ENCODE data around the gene NEDD4L.
A peak's percentile ranks its signal among the peaks of the same experiment; 100 is the strongest.

The NEDD4L gene

GRCh38 chr18:58398648-58399398 is 354.8 kb downstream of the NEDD4L start:
- no peak for TF ChIP-seq CTCF (IDR thresholded peaks at IDR 0.05; ENCODE audit: low read depth, low read length, missing control alignments)
- Histone ChIP-seq H3K36me3 (replicated peaks) (peaks cover 12% of the 10 kb centered on the region), H3K27ac (no peak overlapping the region), H3K27me3 (replicated peaks) (no peaks in the 10 kb centered on the region), H3K4me3 (ENCODE audit: low read depth, low read length) (no peak overlapping the region)
- DNase-seq = no peak
- in situ Hi-C loops (cut with HindIII; ENCODE audit: low pct_ligation_motif_present, low sequenced_read_pairs) = no loop called here

- Histone ChIP-seq H3K27ac (no peak overlapping the region), H3K4me3 (ENCODE audit: low read depth, low read length) (no peak overlapping the region), H3K36me3 (replicated peaks) (peaks cover 8% of the 10 kb centered on the region), H3K27me3 (replicated peaks) (no peaks in the 10 kb centered on the region)
- TF ChIP-seq CTCF (IDR thresholded peaks at IDR 0.05; ENCODE audit: low read depth, low read length, missing control alignments) = no peak
- no peak for DNase-seq
- in situ Hi-C loops (cut with HindIII; ENCODE audit: low pct_ligation_motif_present, low sequenced_read_pairs) = no loop called here
These were observed 356.4 kb downstream of the NEDD4L start for GRCh38 chr18:58400331-58400870.

- Histone ChIP-seq H3K27ac (no peak overlapping the region), H3K27me3 (replicated peaks) (no peaks in the 10 kb centered on the region), H3K36me3 (replicated peaks) (peaks cover 4% of the 10 kb centered on the region), H3K4me3 (ENCODE audit: low read depth, low read length) (no peak overlapping the region)
- DNase-seq = no peak
- TF ChIP-seq CTCF (IDR thresholded peaks at IDR 0.05; ENCODE audit: low read depth, low read length, missing control alignments) = no peak
- in situ Hi-C loops (cut with HindIII; ENCODE audit: low pct_ligation_motif_present, low sequenced_read_pairs) = no loop called here
These were observed 357.2 kb downstream of the NEDD4L start for GRCh38 chr18:58401191-58401590.

GRCh38 chr18:58402247-58402646 is 358.2 kb downstream of the NEDD4L start:
- Histone ChIP-seq H3K4me3 (ENCODE audit: low read depth, low read length) (no peak overlapping the region), H3K27ac (no peak overlapping the region), H3K36me3 (replicated peaks) (peaks cover 2% of the 10 kb centered on the region), H3K27me3 (replicated peaks) (no peaks in the 10 kb centered on the region)
- DNase-seq = peak; percentile 51
- TF ChIP-seq CTCF (IDR thresholded peaks at IDR 0.05; ENCODE audit: low read depth, low read length, missing control alignments) = peak; percentile 22
- in situ Hi-C loops (cut with HindIII; ENCODE audit: low pct_ligation_motif_present, low sequenced_read_pairs) = no loop called here

- in situ Hi-C loops (cut with HindIII; ENCODE audit: low pct_ligation_motif_present, low sequenced_read_pairs) = no loop called here
- Histone ChIP-seq H3K27me3 (replicated peaks) (no peaks in the 10 kb centered on the region), H3K27ac (no peak overlapping the region), H3K4me3 (ENCODE audit: low read depth, low read length) (no peak overlapping the region), H3K36me3 (replicated peaks) (peaks cover 2% of the 10 kb centered on the region)
- TF ChIP-seq CTCF (IDR thresholded peaks at IDR 0.05; ENCODE audit: low read depth, low read length, missing control alignments) = no peak
- no peak for DNase-seq
These were observed 359.1 kb downstream of the NEDD4L start for GRCh38 chr18:58402951-58403702.

Measured in brain microvascular endothelial cell (primary cell).